ENCODE measurements around the gene CST3. TPM values are rescaled to one million over a fixed set of nuclear protein-coding genes. Genes with fewer than 3 reads are reported as not detected.
"Not testable (repeated sequence)": the region's sequence is repeated elsewhere in the genome, so short reads cannot be mapped to it uniquely, and the experiment has no call there.

Gene CST3
- polyA plus RNA-seq, 1 donor, result 118 TPM

DNA sequence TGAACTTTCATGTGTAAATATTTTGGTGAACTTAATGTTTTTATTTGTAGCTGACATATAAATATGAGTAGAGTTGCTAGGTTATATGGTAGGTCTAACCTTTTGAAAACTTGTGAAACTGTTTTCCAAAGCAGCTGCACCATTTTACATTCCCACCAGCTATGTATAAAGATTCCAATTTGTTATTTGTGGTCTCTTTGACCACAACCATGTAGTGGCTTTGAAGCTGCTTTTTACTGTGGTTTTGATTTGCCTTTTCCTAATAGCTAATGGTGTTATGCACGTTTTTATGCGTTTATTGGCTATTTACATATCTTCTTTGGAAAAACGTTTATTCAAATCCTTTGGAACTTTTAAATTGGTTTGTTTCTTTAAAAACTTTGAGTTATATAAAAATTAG, 10.3 kb downstream of the CST3 start:
- DNase-seq, result no peak

DNA sequence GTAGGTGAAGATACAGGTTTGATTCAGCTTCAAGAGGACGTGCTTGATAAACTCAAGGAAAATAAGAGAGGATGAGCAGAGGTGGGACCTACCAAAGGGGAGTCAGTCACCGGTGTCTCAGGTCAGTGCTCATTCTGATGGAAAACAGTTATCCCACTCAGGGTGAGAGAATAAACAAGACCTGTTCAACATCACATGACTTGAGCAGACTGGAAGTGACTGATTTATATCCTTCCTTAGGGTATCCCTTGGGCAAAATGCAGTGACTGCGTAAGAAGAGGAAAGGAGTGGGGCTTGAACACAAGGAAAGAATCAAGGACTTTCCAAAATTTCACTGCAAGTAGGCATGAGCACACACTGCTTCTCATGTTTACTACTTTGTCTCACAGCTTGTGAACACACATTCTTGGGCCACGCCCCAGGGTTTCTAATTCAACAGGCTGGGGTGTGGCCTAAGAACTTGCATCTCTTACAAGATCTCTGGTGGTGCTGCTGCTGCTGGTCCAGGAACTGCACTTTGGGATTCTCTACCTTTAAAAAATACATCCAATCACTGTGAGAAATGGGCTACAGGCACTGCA, 11.6 kb downstream of the CST3 start:
- DNase-seq, result no peak

DNA sequence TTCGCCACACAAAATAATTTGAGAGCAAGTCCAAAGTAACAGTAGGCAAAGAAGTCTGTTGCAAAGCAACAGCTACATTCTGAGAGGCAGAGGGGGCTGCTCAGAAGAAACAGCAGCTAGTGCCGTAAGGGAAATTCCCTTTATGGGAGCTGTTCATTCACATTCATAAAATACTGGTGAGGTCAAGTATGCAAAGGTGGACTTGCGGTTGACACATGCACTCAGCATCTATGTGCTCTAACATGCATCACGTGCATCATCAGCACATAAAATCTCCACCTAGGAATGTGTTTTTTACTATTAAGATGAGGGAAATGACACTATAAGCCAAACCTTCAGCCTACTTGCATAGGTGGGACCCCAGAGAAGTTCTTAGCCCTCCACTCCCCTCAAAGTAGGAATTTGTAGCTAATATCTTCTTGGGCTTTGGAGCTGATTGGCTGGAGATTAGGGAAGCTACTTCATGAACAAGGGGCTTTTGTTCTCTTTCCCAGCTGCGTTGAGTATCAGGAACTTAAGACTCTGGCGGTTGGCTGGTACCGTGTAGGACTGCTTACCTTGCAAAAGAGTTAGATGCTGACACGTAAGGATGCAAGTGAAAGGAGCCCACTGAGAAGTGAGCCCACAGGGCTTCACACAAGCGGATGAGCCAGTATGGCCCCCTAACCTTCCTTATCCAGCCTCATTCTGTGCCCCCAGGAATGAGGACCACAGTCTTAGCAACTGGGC, 12.4 kb downstream of the CST3 start:
- DNase-seq, result no peak

GRCh38 chr20:23624324-23624691, 13.4 kb downstream of the CST3 start:
- DNase-seq, result no peak

- no peak for DNase-seq
Observed at GRCh38 chr20:23623666-23624323, 14.0 kb downstream of the CST3 start.

DNA sequence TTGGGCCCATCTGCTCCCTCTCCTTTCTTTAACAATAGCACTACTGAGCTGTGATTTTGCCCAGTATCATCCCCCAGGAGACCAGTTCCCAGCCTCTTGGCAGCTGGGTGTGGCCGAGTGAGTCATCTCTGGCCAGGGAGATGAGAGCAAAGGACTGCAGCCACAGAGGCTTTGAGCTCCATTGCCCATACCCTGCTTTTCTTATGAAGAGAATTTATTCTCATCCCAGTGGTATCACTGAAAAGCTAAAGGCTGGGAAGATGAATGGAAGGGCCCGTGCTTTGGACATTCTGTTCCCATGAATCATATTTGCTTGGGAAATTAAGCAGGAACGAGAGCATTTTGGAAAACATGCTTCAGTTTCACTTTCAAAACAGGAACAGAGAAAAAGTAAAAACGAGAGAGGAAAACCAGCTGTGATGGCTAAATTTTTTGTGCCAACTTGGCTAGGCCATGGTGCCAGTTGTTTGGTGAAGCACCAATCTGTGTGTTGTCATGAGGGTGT, 14.9 kb downstream of the CST3 start:
- DNase-seq, result no peak

- DNase-seq, result not testable (repeated sequence)
Observed at GRCh38 chr20:23622401-23622800, 15.4 kb downstream of the CST3 start.

DNA sequence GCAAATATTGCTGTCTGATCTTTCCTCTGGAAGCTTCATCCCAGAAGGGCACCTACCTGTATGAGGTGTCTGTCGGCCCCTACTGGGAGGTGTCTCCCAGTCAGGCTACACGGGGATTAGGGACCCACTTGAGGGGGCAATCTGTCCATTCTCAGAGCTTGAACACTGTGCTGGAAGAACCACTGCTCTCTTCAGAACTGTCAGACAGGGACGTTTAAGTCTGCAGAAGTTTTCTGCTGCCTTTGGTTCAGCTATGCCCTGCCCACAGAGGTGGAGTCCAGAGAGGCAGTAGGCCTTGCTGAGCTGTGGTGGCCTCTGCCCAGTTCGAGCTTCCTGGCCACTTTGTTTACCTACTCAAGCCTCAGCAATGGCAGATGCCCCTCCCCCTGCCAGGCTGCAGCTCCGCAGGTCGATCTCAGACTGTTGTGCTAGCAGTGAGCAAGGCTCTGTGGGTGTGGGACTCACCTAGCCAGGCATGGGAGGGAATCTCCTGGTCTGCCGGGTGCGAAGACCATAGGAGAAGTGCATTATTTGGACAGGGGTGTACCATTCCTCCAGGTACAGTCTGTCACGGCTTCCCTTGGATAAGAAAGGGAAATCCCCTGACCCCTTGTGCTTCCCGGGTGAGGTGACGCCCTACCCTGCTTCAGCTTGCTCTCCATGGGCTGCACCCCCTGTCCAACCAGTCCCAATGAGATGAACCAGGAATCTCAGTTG, 16.9 kb downstream of the CST3 start:
- not testable (repeated sequence) for DNase-seq

DNA sequence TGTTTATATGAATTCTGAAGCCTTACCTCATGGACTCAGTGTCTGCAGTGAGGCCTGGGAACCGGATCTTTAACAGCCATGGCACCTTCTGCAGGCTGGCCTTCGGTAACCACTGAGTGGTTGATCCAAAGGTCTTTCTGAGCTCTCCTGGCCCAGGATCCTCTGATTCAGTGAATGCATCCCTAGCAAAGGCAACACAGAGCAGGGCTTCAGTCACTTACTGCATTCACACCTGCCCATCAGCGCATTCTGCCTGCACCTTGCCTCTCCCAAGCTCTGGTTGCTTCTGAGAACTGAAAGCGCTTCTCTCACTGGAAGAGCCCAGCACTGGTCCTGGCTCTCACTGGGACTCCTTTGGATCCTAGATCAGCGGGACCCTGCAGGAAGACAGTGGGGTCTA, 23.6 kb downstream of the CST3 start:
- DNase-seq, result no peak

GRCh38 chr20:23613676-23614075, 24.1 kb downstream of the CST3 start:
- DNase-seq, result no peak

- peak; percentile 40 for DNase-seq
Observed at GRCh38 chr20:23612396-23612795, 25.4 kb downstream of the CST3 start.

DNA sequence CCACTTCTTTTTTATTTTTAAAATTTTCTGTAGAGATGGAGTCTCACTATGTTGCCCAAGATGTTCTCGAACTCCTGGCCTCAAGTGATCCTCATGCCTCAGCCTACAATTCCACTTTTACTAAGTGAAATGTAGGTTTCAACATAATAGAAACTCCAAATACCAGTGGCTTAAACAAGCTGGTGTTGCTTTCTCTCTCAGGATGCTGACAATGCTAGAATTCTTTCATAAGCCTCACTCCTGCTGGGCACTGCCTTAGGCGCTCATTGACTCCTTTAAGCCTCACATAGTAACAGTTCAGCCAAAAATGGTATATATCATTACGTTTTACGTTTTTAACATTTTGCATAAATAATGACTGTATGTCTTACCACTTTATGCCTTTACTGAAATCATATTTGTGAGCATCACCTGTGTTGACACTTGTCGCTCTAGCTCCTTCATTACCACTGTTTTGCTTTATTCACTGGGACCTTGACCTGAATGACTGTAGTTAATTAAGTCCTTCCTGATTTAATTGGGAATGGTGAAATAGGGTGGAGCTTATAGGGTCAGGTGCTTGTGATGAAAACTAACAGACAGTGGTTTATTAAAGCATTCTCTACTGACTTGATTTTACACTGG, 28.2 kb downstream of the CST3 start:
- DNase-seq, result no peak

GRCh38 chr20:23608251-23608846, 29.4 kb downstream of the CST3 start:
- no peak for DNase-seq

DNA sequence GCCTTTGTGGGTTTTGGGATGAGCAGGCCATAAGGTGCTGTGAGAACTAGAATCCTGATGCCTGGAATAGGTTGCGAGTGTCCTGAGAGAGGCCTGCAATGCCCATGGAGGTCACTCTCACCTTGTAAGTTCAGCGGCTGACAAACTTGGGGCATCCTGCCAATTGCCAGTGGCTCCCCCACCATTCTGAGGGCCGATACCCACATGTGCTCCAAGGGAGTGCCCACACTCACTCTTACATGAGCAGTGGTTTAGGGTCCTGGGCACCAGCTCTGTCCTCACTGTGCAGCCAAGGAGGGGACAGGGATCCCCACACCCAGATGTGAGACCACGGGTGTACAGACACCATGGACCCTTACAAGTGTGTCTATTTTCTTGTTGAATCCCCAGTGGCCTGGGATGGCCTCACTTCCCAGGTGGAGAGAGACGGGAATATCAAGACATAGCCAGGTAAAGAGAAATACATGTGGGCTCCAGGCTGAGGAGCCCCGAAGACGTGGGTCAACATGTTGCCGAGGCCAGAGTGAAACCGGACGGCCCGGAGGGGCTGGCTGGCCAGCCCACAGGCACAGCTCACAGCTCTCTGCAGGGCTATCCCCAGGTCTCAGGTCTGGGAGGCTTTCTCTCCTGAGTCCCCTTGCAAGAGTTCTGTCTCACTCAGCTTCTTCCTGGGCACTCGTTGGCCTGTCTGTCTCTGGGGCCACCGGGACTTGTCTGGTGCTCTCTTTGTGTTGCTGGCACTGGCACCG, 30.1 kb downstream of the CST3 start:
- DNase-seq, result no peak

DNA sequence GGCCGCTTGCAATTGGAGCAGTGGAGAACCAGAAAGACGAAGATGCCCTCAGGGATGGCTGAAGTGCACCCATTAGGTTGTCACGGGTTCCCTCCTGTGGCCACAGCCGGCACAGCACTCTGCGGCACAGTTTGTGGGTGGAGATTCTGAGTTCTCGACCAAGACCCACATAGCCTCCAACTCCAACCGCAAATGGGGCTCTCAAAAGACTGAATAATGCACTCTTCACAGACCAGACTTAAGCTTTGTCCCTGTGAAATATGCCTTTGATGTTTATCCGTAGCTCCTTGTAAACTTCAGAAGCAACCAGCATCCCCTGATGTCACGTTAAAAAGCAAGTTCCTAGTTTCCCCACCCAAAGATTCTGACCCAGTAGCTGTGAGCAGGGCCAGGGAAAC, 31.1 kb downstream of the CST3 start:
- DNase-seq, result peak; percentile 66

- DNase-seq, result no peak
Observed at GRCh38 chr20:23605867-23606651, 31.7 kb downstream of the CST3 start, which contains the start of gene CST9. Gene CST9 (minus strand): TSS chr20:23605917. CDS start chr20:23605864, 53 bp downstream.

GRCh38 chr20:23604306-23604705, 33.4 kb downstream of the CST3 start:
- DNase-seq, result no peak

- DNase-seq, result no peak
Observed at GRCh38 chr20:23603321-23603720, 34.4 kb downstream of the CST3 start.

GRCh38 chr20:23602699-23603098, 35.1 kb downstream of the CST3 start:
- DNase-seq, result no peak

GRCh38 chr20:23602241-23602640, 35.5 kb downstream of the CST3 start:
- no peak for DNase-seq

GRCh38 chr20:23601715-23602114, 36.0 kb downstream of the CST3 start:
- DNase-seq, result no peak

Data from hindlimb muscle (tissue), 1 donor.